Hippocampal formation (tissue), 2 donors: ENCODE measurements around the gene REEP1.

Source experiments
- DNase-seq, 2 donors: peaks; one replicate each; lab custom pipeline; 2025; lab: John Stamatoyannopoulos, UW

REEP1 gene

DNA sequence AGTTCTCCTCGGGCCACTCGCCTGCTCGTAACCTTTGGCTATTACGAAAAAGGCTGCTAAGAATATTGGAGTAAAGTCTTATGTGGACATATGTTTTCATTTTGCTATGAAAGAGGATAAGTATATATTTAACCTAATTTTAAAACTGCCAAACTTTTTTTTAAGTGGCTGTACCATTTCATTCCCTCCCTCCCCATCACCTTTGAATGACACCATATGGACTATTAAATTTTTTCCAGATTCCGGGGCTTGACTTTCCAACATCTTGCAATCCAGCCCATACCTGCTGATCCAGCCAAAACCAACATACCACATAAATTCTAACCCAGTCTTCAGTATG is 31.5 kb downstream of the REEP1 start:
- DNase-seq = no peak

DNA sequence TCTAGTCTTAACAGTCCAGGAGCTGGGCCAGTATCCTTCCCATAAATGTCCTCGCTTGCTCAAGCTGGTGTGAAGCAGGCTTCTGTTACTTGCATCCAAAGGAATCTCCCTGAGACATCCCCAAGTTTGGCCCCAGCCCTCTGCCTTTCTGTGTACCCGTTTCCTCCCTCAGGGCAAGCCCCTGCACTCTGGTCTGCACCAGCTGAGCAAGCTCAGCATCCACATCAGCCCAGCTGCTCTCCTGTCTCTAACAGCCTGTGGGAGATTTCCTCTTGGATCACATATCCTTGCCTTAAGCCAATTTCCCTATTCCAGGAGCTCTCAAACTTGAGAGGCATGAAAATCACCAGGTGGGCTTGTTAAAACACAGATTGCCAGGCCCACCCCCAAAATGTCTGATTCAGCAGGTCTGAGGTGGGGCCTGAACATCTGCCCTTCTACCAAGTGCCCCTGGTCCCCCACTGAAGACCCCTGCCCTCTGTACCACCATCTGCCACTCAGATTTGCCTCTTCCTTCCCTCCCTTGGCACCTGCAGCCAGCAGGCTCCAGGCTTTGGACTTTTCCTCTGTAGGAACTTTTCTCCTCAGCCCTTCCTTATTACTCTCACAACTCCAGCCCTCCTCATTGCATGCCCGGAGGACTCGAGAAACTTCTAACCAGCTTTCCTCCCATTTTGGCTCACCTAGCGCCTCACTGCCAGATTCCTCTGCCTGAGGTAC is 32.1 kb downstream of the REEP1 start:
- DNase-seq = no peak

DNA sequence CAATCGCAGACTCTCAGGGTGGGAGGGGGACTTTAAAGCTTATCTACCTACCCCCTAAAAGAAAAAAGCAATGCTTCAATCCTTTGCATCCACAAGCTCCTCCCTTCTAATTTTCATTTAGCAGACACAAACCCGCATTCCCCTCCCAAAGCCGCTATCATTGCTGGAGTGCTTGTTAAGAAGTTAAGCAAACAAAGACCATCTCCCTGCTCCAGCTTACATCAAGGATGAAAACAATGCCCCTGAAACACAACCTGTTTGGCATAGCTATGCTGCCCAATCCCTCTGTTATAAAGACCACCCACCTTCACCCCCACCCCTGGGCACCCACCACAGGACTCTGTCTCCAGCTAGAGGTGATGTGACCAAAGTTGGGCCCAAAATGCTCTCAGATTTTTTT is 33.0 kb downstream of the REEP1 start:
- no peak for DNase-seq

DNA sequence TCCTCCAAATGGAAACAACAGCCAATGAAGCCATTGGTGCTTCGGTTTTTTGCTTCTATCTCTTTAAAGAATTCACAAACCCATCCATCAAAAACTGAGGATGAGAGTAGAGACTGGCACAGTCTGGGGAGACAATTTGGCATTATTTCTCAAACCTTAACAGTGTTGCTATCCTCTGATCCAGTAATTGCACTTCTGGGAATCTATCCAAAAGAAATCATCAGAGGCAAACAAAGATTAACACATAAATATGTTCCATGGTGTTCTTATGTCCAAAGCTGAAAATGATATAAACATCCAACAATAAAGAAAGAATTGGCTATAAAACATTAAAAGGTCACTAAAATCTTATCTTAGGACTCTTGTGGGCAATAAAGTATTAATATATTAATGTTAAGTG is 35.1 kb downstream of the REEP1 start:
- DNase-seq = peak in 1 of 2 donors; percentile 19

DNA sequence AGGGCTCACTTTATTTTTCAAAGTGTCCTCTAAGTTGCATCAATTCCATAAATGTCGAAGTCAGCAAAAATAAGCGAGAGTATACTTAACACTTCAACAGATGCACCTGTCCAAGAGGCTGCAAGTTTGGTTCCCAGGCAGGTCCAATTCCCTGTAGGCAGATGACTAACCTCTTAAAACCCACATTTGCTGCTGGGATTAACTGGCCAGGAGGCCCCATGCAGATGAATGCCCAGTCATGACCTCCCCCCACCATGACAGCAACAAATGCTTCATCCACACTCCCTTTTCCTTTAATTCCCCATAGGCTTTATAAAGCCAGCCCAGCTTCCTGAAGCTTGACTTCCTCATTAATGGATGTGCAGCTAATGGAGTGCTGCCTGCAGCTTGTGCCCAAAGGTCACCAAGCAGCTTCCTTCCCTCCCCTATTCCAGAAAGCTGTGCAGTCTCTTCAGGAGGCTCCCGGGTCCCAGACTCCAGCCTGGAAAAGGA is 35.7 kb downstream of the REEP1 start:
- no peak for DNase-seq

DNA sequence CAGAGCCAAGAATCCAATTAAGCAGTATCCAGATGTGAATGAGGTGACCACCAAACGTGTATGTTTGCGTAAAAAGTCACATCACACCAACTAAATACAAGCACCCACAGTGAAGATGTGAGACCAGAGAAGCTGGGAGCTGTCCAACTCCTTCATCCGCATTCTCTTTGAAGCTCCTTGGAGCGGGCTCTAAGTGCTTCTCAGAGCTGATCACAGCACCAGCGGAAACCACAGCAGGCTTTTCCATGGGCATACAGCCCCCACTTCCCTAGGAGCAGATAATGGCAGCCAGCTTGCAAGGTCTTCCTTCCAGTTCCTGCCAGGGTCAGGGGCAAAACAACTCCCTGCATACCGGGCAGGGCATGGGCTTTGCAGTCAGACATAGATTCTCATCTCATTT is 36.4 kb downstream of the REEP1 start:
- DNase-seq = no peak

DNA sequence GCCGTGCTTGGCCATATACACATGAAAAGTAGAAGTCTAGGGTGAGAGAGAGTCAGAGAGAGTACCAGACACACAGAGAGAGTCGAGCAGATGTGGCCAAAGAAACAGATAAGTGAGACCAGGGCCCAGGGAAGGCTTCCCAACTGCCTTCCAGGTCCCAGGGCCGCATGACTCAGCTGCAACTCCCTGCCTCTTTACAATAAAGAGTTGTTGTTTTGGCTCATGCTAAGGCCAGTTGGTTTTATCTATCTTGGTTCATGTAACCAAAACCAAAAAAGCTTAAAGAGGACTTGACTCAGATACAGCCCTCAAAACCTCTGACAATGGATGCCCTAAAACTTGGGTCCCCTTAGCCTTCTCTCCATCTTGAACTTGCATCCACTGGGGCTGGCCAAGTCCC is 36.9 kb downstream of the REEP1 start:
- DNase-seq = no peak

DNA sequence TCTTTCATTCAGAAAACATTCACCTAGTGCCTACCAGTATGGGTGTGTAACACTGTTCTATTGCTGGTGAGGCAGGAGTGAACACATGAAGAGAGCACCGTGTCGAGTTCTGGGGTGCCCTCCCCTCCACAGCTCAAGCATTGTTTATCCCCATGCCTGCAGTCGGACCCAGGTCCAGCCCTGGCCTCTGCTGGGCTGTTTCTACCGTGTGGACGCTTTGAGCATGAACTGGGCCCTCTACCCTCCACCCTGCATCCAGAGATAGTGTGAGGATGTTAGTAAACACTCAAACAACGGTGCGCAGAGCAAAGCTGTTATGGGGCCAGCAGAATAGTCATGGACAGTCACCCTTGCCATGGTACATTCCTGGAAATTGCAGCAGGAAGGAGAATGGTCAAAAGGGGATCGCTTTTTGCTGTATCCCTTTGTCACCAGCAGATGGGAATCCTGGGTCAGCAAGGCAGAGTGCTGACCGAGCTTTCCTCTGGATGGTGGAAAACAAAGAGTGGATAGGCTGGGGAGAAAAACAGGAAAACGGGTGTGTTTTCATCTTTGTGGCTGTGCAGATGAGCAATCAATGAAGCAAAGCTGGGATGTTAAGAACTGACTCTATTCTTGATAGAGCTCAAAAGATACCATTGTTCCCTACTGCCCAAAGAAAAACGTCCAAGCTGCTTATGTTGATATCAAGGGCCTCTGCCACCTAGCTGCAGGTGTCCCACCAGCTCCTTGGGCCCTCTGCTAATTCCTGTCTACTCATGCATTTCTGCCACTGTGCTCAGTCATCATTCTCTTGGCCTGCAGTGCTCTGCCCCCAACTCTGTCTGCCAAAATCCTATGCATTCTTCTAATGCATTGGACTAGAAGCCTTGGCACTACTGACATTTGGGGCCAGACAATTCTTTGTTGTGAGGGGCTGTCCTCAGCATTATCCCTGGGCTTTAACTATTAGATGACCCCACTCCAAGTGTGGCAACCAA is 38.7 kb downstream of the REEP1 start:
- DNase-seq = peak; percentile 33 to 52

DNA sequence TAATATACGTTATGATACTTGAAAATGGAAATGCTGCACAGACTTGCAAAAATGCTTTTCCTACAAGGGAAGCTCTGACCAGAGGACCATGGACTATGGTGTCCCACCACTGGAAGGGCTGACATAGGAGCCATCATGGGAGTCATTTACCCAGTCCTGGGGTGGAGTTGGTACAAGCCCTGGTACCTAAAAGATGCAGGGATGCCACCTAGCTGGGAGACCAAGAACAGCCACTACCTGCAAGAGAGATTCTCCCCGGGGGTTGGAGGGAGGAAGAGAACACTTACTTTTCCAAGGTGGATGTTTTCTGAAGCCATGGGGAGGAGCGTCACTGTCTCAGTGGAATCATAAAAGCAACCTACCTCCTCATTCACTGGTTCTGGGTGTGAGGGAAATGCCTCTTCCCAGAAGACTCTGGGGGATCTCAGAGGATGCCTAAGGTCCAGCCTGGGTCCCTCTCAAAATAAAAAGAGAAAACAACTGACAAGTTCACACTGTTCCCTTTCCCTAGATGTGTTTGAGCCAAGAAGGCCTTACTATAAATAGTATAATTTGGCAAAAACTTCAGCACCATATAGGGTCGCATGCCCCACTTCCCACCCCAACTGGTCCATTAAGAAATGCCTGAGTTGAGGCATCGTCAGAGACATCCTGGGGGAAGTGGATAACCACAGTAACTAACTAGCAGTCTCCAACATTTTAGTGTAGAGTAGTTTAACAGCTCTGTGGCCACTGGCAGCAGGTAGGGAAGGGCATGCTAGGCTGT is 39.9 kb downstream of the REEP1 start:
- no peak for DNase-seq

DNA sequence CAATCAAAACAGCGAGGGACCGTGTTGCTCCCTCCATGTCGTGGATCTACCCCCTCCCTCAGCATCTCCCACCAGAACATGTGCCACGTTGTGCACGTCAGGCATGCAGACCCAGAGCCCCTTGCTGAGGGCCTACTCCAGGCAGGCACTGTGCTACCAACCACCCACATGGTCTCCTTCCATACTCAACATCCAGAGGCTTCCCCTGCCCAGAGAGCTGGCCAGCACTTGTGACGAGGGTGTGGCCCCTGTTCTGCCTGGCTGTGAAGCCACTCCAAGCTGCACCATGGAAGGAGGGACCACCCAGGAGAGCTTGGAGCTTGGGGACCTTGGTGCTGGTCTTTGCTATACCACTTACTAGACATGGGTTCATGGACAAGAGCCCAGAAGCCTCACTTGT is 40.5 kb downstream of the REEP1 start:
- no peak for DNase-seq

DNA sequence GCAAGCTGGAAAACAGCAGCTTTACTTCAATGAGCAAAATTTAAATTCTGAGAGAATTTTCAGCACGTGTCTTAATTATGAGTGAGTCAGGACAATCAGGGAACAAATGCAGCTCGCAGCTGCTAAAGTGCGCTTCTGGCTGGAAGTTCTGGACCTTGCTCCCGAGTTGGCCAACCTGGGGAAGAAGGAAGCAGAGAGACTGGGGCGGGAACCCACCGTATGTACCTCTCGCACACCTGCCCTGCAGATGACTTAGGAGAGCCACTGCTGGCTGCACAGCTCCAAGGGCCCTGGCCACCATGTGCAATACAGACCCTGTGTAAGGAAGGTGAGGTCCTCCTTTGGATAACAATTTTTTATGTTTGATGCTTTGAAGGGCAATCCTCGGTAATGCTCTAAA is 42.4 kb downstream of the REEP1 start:
- DNase-seq = no peak

DNA sequence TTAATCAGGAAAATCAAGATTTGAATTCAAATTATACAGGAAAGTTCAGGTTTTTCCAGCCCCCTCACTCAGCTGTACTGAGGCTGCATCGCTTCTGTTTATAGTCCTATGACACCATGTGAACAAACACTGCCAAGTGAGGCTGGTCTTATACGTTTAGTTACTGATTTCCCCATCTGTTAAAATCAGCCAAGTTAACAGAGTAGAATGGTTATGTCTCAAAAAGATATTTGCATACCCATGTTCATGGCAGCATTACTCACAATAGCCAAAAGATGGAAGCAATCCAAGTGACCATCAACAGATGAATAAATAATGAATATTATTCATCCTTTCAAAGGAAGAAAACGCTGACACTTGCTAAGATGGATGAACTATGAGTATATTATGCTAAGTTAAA is 43.8 kb downstream of the REEP1 start:
- no peak for DNase-seq

DNA sequence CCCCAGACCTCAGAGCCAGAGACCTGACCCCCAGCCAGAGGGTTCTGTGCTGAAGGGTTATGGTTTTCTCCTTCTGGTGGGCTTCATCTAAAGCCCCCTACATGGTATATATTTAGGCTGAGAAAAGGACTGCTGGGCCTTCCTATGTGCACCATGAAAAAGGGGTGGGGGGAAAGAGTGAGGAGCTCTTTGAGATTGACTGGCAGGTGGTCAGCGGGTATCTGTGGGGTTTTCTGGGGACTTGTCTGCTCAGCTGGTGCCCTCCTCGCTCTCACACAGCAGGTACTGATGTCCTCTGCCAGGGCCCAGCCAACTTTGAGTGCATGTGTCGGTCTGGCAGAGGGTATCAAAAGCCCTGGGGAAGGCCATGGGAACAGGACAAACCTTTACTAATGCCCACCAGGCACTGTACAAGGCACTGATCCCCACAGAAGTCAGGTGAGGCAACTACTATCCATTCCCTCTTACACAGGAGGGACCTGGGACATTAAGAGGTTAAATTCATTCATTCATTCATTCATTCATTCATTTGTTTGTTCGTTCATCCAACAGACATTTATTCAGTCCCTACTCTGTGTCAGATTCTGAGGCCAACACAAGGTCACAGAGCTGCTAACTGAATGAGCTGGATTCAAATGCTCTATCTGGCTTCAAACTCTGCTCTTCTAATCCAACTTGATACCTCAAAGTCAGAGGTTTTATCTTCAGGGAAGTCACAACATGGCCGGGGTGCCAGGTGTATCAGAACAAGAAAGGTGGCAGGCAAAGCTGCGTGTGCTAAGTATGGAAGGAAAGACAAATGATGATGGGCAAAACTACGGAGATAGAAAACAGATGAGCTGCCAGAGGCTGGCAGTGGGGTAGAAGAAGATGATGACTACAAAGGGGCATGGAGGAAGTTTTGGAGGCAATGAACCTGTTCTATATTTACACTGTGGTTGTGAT is 44.6 kb downstream of the REEP1 start:
- no peak for DNase-seq

DNA sequence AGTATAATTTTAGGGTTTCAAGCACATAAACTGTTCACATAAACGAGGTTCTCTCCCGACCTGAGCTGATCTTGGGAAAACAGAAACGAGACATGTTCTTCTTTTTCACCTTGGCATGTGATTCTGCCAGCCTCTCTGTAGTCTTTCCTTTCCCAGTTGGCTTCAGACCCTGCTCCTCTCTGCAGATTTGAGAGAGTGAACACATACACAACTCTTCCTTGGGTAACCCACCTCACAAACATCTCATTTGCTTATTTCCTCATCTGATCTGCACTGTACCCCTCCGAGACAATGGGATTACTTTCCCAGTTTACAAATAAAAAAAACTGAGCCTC is 46.1 kb downstream of the REEP1 start:
- no peak for DNase-seq

DNA sequence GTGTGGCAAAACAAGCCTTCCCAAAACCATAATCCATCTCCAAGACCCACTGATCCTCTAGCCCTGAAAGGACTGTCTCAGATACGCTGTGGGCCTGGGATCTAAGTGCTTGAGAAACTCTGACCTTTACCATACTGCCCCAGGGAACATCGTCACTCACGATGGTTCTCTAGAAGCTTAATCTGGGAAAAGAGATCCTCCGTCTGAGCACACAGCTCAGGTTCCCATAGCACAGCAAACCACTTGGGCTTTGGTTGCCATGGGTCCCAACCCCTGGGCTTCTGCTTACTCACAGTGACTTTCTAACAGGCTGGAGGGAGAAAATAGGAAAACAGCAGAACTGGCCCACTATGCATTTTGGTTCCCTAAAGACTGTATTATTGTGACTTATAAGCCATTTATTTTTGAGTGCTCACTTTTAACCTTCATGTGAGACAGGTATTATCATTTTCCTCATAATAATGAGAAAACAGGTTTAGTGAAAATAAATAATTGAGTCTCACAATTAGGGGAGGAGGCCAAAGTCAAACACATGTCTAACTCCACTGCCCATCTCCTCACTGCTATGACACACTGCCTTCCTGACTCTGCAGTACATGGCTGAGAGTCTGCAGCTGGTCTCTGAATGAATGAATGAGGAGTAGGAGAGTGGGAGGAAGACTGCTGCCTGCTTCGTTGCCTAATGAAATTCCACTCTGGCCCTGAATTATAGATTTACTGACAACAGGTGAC is 46.7 kb downstream of the REEP1 start:
- no peak for DNase-seq

DNA sequence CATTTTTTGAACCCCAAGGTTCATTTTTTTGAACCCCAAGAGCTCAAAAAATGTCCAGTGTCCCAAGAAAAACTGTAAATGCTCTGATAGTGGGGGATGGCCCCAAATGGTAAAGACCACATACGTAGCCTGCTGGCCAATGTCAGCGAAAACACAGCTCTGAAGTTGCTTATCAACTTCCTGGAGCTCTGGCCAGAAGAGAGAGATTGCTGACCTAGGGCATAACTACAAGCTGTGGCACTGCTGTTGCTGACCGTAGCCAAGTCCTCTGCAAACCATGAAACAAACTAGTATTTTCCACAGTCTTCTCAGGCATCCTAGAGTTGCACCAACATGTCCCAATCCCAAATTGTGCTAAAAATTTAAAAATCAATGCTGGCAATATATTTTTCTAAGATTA is 50.9 kb downstream of the REEP1 start:
- DNase-seq = no peak

DNA sequence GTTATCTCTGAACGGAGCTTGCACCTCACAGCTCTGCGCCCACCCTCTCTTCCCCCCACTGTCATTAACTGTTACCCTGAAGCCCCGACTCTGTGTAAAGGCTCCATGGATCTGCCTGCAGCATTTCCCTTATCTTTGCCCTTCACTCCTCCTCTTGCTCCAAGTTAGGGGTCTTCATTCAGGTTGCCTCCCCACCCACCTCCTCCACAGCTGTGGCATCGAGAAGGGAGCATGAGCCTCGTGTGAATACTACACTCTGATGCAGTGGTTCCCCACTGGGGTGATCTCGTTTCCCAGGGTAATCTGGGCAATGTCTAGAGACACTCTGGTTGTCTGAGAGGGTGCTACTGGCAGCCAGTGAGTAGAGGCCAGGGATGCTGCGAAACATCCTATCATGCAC is 51.4 kb downstream of the REEP1 start:
- DNase-seq = no peak

DNA sequence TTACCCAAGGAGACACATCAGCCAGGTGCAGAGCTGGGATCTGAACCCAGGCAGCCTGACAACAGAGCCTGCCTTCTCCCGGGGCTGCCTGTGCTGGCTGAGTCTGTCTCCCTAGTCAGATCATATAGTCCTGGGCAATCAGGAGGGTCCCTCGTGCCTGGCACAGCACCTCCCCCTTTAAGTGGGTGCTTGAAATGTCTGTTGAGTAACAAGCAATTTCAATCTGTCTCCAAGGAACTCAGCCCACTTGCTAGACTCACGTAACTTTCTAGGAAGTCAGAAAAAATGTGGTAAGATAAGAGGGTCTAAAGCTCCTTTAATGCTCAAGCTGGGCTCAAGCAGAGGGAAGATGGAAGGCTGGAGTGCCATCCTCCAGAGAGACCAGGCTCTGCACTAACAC is 51.9 kb downstream of the REEP1 start:
- no peak for DNase-seq

DNA sequence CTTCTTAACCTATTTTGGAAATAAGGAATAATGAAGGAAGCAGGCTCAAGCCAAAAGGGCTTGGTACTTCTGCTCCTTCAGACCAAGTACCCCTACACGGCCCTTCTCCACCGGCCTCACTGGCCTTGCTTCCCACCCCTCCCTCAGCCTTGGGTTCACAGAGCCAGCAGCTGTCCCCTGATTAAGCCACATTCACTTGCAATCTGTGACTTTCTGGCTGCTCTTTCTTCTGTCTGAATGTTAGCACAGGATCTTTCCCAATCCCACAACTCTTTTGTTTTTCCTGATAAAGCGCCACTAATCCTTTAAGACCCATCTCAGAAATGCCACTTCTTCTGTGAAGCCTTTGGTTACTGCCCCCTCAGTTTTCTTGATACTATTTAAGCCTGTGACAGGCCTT is 52.4 kb downstream of the REEP1 start:
- no peak for DNase-seq

DNA sequence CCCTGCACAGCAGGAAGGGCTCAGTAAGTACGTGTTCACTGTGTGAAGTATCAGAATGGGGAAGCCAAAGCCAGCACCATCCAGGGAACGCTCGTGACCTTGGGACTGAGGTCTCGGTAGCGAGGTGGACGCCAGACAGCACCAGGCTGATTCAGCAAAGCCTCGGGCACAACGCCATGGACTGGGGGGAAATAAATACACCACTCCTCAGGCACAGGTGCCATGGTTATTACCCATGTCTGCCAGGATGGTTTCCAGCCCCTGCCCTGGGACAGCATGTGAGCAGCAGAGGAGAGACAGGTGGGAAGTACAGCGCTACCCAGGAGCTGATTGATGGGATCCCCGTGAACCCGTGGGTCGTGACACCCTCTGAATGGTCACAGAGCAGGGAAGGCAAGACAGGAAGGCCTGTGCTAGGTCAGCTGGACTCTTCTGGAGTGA is 53.0 kb downstream of the REEP1 start:
- no peak for DNase-seq
